GM23248 (cell line): Measurements from ENCODE around the gene COPS9.

Experiments
- EZH2 ChIP-seq: fragments of 200-600 bp; sonication (generic); IDR thresholded peaks from 2 replicates; pipeline ENCODE4 v1.6.1; 2018; ENCODE audit warnings: antibody characterized with exemption, mild to moderate bottlenecking; ENCODE audit not compliant: insufficient read depth, poor library complexity, severe bottlenecking
- EZH2phosphoT487 ChIP-seq: fragments of 200-600 bp; sonication (generic); IDR thresholded peaks from 2 replicates; pipeline ENCODE4 v1.6.1; 2018; ENCODE audit warnings: antibody characterized with exemption, moderate library complexity, mild to moderate bottlenecking, low read depth; ENCODE audit not compliant: insufficient read depth

GRCh38 chr2:240126731-240127130 is 9.4 kb downstream of the COPS9 start:
- TF ChIP-seq EZH2: no peak
- TF ChIP-seq EZH2phosphoT487: no peak
